ENCODE measurements around the gene CLMN.

- no peak for TF ChIP-seq CTCF (IDR thresholded peaks at IDR 0.05; ENCODE audit: poor library complexity, severe bottlenecking)
- no peak for TF ChIP-seq EZH2 (IDR thresholded peaks at IDR 0.05; ENCODE audit: borderline replicate concordance, insufficient read depth, low read length, poor library complexity, severe bottlenecking)
- TF ChIP-seq TAF1 (IDR thresholded peaks at IDR 0.05; ENCODE audit: low read depth) = no peak
- TF ChIP-seq SMC3 (conservative IDR thresholded peaks at IDR 0.05; ENCODE audit: poor library complexity) = no peak
- TF ChIP-seq REST (IDR thresholded peaks at IDR 0.05; ENCODE audit: borderline replicate concordance) = no peak
- no peak for TF ChIP-seq POLR2AphosphoS5 (IDR thresholded peaks at IDR 0.05)
- TF ChIP-seq EP300 (conservative IDR thresholded peaks at IDR 0.05; ENCODE audit: poor library complexity, severe bottlenecking) = no peak
- TF ChIP-seq MXI1 (conservative IDR thresholded peaks at IDR 0.05; ENCODE audit: poor library complexity, severe bottlenecking) = no peak
Measured at GRCh38 chr14:95256776-95257060, 63.0 kb downstream of the CLMN start.

All from neural cell (in vitro differentiated cells).